Keratinocyte (primary cell): ENCODE measurements around the gene ATAD1.

ENCODE experiments used
- CTCF ChIP-seq, 3 experiments: IDR thresholded peaks in 1 of 3; conservative IDR thresholded peaks in 1 of 3; optimal IDR thresholded peaks in 1 of 3; 2 replicates in 2 of 3; 3 replicates in 1 of 3; pipeline versions ENCODE3 to v1.5.1; 2011; ENCODE audit warnings: low read length in 3 of 3, mild to moderate bottlenecking in 3 of 3, moderate library complexity in 2 of 3, control low read depth in 1 of 3, inconsistent platforms in 1 of 3; ENCODE audit not compliant: insufficient read depth in 2 of 3; ENCODE audit errors: extremely low read depth in 1 of 3
- EZH2 ChIP-seq: IDR thresholded peaks from one replicate; pipeline ENCODE4 v1.6.1; 2012; ENCODE audit warnings: inconsistent platforms, mild to moderate bottlenecking, low read length, moderate library complexity

DNA sequence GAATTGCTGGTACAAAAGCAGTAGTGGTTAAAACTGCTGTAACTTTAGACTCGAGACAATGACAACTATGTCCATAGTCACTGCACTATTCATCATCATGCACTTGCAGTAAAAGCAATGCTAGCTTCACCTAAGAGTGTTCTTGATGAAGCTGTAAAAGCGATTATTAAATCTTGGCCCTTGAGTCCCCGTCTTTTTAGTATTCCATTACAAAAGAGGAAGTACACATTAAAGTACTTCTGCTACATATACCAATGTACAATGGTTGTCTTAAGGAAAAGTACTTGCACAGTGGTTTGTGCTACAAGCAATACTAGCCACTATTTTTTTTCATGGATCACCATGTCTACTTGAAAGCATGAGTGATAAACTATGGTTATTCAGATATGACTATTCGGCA is 78.3 kb downstream of the ATAD1 start:
- TF ChIP-seq CTCF (optimal IDR thresholded peaks at IDR 0.05 in 1 of 3, IDR thresholded peaks at IDR 0.05 in 1 of 3, conservative IDR thresholded peaks at IDR 0.05 in 1 of 3; ENCODE audit: extremely low read depth in 1 of 3, insufficient read depth in 2 of 3, low read length in 3 of 3) (no peak), EZH2 (no peak)
